ENCODE data around the gene GRIA1.

DNA sequence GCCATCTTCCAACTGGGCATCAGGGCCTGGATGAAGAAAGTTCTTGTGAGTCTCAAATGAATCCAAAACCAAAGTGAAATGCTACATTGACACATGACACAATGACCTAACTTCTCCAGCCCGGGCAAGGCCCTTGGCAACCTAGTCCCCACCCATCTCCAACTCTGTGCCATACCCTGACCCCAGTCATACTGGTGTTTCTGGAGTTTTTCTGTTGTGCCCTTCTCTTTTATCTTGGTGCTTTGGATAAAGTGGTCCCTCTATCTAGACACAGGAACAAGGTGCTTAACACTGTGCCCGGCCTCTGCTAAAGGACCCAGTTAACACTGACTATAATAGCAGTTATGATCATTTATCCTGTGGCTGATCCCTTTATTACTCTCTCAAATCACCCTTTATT, 149.8 kb downstream of the GRIA1 start:
- no peak for TF ChIP-seq CTCF (conservative IDR thresholded peaks at IDR 0.05; ENCODE audit: low read depth, low read length)
- TF ChIP-seq BHLHE40 (IDR thresholded peaks at IDR 0.05; ENCODE audit: low read depth, low read length), result no peak
- no peak for TF ChIP-seq POLR2A (IDR thresholded peaks at IDR 0.05; ENCODE audit: low read depth, low read length)
- no peak for TF ChIP-seq RFX5 (IDR thresholded peaks at IDR 0.05; ENCODE audit: low read depth, low read length)
- TF ChIP-seq, protein P1, sequence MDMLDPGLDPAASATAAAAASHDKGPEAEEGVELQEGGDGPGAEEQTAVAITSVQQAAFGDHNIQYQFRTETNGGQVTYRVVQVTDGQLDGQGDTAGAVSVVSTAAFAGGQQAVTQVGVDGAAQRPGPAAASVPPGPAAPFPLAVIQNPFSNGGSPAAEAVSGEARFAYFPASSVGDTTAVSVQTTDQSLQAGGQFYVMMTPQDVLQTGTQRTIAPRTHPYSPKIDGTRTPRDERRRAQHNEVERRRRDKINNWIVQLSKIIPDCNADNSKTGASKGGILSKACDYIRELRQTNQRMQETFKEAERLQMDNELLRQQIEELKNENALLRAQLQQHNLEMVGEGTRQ (IDR thresholded peaks at IDR 0.05; ENCODE audit: low read depth, low read length), result no peak
- no peak for TF ChIP-seq MAZ (IDR thresholded peaks at IDR 0.05; ENCODE audit: borderline replicate concordance, low read depth, low read length)
- TF ChIP-seq SMC3 (IDR thresholded peaks at IDR 0.05; ENCODE audit: low read depth, low read length), result no peak
- no peak for TF ChIP-seq FOS (IDR thresholded peaks at IDR 0.05; ENCODE audit: low read depth, low read length)
- TF ChIP-seq RAD21 (IDR thresholded peaks at IDR 0.05; ENCODE audit: low read length), result no peak
